ENCODE measurements around the gene AHI1. TPM values are rescaled to one million over a fixed set of nuclear protein-coding genes. Genes with fewer than 3 reads are reported as not detected.

The AHI1 gene
- total RNA-seq, 1 experiment from 2014 or later = 18.8 TPM

DNA sequence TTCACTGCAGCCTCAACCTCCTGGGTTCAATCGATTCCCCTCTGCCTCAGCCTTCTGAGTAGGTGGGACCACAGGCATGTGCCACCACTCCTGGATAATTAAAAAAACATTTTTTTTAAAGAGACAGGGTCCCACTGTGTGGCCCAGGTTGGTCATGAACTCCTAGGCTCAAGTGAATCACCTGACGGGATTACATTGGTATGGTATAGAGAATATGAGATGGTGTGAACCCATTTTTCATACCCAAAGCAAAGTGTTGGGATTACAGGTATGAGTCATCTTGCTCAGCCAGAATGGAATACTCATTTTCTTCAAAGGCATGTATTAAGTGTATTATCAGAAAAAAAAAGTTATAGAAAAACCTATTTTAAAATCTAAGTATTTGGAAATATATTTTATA, 114.2 kb downstream of the AHI1 start:
- Mint-ChIP-seq H3K9me3 (no peaks in the 10 kb centered on the region), H3K4me3 (no peak overlapping the region), H3K4me1 (peaks cover 3% of the 10 kb centered on the region; the same call in 1 of the 2 replicates), H3K27me3 (ENCODE audit: low read depth) (no peaks in the 10 kb centered on the region), H3K36me3 (0 out of 2 replicates have a peak, but pooled peaks cover 3% of the 10 kb centered on the region), H3K27ac (no peak overlapping the region)
- TF ChIP-seq ZNF138 (CRISPR knock-in tag; conservative IDR thresholded peaks at IDR 0.05) (no peak), NR2C2 (CRISPR knock-in tag; IDR thresholded peaks at IDR 0.05) (no peak), ELF4 (CRISPR knock-in tag; IDR thresholded peaks at IDR 0.05; ENCODE audit: low read depth) (no peak), GTF2I (CRISPR knock-in tag; conservative IDR thresholded peaks at IDR 0.05) (no peak), NFE2L1 (CRISPR knock-in tag; IDR thresholded peaks at IDR 0.05) (no peak), NR1H2 (CRISPR knock-in tag; IDR thresholded peaks at IDR 0.05) (no peak), RELA (CRISPR knock-in tag; IDR thresholded peaks at IDR 0.05; ENCODE audit: borderline replicate concordance) (no peak), ZNF232 (CRISPR knock-in tag; IDR thresholded peaks at IDR 0.05) (no peak)
- TF ChIP-seq, protein P1, sequence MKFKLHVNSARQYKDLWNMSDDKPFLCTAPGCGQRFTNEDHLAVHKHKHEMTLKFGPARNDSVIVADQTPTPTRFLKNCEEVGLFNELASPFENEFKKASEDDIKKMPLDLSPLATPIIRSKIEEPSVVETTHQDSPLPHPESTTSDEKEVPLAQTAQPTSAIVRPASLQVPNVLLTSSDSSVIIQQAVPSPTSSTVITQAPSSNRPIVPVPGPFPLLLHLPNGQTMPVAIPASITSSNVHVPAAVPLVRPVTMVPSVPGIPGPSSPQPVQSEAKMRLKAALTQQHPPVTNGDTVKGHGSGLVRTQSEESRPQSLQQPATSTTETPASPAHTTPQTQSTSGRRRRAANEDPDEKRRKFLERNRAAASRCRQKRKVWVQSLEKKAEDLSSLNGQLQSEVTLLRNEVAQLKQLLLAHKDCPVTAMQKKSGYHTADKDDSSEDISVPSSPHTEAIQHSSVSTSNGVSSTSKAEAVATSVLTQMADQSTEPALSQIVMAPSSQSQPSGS (CRISPR knock-in tag; IDR thresholded peaks at IDR 0.05; ENCODE audit: borderline replicate concordance, low read depth) = no peak
- TF ChIP-seq, protein P2, sequence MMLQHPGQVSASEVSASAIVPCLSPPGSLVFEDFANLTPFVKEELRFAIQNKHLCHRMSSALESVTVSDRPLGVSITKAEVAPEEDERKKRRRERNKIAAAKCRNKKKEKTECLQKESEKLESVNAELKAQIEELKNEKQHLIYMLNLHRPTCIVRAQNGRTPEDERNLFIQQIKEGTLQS (CRISPR knock-in tag; conservative IDR thresholded peaks at IDR 0.05) = no peak
- TF ChIP-seq, protein P3, sequence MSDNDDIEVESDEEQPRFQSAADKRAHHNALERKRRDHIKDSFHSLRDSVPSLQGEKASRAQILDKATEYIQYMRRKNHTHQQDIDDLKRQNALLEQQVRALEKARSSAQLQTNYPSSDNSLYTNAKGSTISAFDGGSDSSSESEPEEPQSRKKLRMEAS (CRISPR knock-in tag; IDR thresholded peaks at IDR 0.05) = no peak
- TF ChIP-seq, protein P4, sequence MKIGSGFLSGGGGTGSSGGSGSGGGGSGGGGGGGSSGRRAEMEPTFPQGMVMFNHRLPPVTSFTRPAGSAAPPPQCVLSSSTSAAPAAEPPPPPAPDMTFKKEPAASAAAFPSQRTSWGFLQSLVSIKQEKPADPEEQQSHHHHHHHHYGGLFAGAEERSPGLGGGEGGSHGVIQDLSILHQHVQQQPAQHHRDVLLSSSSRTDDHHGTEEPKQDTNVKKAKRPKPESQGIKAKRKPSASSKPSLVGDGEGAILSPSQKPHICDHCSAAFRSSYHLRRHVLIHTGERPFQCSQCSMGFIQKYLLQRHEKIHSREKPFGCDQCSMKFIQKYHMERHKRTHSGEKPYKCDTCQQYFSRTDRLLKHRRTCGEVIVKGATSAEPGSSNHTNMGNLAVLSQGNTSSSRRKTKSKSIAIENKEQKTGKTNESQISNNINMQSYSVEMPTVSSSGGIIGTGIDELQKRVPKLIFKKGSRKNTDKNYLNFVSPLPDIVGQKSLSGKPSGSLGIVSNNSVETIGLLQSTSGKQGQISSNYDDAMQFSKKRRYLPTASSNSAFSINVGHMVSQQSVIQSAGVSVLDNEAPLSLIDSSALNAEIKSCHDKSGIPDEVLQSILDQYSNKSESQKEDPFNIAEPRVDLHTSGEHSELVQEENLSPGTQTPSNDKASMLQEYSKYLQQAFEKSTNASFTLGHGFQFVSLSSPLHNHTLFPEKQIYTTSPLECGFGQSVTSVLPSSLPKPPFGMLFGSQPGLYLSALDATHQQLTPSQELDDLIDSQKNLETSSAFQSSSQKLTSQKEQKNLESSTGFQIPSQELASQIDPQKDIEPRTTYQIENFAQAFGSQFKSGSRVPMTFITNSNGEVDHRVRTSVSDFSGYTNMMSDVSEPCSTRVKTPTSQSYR (CRISPR knock-in tag; IDR thresholded peaks at IDR 0.05) = no peak
- TF ChIP-seq, protein P5, sequence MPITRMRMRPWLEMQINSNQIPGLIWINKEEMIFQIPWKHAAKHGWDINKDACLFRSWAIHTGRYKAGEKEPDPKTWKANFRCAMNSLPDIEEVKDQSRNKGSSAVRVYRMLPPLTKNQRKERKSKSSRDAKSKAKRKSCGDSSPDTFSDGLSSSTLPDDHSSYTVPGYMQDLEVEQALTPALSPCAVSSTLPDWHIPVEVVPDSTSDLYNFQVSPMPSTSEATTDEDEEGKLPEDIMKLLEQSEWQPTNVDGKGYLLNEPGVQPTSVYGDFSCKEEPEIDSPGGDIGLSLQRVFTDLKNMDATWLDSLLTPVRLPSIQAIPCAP (CRISPR knock-in tag; IDR thresholded peaks at IDR 0.05) = no peak
- TF ChIP-seq, protein P6, sequence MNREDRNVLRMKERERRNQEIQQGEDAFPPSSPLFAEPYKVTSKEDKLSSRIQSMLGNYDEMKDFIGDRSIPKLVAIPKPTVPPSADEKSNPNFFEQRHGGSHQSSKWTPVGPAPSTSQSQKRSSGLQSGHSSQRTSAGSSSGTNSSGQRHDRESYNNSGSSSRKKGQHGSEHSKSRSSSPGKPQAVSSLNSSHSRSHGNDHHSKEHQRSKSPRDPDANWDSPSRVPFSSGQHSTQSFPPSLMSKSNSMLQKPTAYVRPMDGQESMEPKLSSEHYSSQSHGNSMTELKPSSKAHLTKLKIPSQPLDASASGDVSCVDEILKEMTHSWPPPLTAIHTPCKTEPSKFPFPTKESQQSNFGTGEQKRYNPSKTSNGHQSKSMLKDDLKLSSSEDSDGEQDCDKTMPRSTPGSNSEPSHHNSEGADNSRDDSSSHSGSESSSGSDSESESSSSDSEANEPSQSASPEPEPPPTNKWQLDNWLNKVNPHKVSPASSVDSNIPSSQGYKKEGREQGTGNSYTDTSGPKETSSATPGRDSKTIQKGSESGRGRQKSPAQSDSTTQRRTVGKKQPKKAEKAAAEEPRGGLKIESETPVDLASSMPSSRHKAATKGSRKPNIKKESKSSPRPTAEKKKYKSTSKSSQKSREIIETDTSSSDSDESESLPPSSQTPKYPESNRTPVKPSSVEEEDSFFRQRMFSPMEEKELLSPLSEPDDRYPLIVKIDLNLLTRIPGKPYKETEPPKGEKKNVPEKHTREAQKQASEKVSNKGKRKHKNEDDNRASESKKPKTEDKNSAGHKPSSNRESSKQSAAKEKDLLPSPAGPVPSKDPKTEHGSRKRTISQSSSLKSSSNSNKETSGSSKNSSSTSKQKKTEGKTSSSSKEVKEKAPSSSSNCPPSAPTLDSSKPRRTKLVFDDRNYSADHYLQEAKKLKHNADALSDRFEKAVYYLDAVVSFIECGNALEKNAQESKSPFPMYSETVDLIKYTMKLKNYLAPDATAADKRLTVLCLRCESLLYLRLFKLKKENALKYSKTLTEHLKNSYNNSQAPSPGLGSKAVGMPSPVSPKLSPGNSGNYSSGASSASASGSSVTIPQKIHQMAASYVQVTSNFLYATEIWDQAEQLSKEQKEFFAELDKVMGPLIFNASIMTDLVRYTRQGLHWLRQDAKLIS (CRISPR knock-in tag; IDR thresholded peaks at IDR 0.05; ENCODE audit: borderline replicate concordance) = no peak
- TF ChIP-seq, protein P7, sequence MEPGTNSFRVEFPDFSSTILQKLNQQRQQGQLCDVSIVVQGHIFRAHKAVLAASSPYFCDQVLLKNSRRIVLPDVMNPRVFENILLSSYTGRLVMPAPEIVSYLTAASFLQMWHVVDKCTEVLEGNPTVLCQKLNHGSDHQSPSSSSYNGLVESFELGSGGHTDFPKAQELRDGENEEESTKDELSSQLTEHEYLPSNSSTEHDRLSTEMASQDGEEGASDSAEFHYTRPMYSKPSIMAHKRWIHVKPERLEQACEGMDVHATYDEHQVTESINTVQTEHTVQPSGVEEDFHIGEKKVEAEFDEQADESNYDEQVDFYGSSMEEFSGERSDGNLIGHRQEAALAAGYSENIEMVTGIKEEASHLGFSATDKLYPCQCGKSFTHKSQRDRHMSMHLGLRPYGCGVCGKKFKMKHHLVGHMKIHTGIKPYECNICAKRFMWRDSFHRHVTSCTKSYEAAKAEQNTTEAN (CRISPR knock-in tag; IDR thresholded peaks at IDR 0.05) = no peak
- POLR2A ChIA-PET = no interaction called here
- DNase-seq (ENCODE audit: low spot score) (no peak), ATAC-seq (no peak)
- CTCF ChIA-PET = no interaction called here

Data from WTC11 (cell line).